ENCODE results near the gene DLG1. TPM values are rescaled to one million over a fixed set of nuclear protein-coding genes. Genes with fewer than 3 reads are reported as not detected.

The DLG1 gene
- total RNA-seq, 2 donors from 2014 or later, result 59.0 to 98.2 TPM

DNA sequence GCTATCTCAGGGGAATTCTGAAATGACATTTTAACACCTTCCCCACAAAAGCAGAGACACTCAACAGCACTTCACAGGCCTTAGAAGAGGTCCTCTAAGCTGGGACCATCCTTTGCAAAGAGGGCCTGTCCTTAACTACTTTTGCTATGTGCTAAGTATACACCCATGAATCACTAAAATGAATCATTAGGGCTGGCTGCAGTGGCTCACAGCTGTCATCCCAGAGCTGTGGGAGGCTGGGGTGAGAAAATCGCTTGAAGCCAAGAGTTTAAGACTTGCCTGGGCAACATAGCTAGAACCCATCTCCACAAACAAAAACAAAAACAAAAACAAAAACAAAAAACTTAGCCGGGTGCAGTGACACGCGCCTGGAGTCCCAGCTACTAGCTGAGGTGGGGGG lies 214.9 kb downstream of the DLG1 start:
- Histone ChIP-seq H3K27me3 (replicated peaks; ENCODE audit: insufficient read depth) (no peaks in the 10 kb centered on the region), H3K27ac (no peak overlapping the region), H3K9me3 (no peaks in the 10 kb centered on the region), H3K4me1 (replicated peaks) (no peaks in the 10 kb centered on the region), H3K4me3 (no peak overlapping the region), H3K36me3 (no peaks in the 10 kb centered on the region)
- TF ChIP-seq POLR2AphosphoS5 (IDR thresholded peaks at IDR 0.05) (no peak), POLR2A (IDR thresholded peaks at IDR 0.05) (no peak)
- TF ChIP-seq, protein P1, sequence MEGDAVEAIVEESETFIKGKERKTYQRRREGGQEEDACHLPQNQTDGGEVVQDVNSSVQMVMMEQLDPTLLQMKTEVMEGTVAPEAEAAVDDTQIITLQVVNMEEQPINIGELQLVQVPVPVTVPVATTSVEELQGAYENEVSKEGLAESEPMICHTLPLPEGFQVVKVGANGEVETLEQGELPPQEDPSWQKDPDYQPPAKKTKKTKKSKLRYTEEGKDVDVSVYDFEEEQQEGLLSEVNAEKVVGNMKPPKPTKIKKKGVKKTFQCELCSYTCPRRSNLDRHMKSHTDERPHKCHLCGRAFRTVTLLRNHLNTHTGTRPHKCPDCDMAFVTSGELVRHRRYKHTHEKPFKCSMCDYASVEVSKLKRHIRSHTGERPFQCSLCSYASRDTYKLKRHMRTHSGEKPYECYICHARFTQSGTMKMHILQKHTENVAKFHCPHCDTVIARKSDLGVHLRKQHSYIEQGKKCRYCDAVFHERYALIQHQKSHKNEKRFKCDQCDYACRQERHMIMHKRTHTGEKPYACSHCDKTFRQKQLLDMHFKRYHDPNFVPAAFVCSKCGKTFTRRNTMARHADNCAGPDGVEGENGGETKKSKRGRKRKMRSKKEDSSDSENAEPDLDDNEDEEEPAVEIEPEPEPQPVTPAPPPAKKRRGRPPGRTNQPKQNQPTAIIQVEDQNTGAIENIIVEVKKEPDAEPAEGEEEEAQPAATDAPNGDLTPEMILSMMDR (IDR thresholded peaks at IDR 0.05), result no peak
- intact Hi-C loops (cut with DNase I), result no loop called here
- WGBS, result 91% methylated on average over 4 of the region's 4 CpGs
- no peak for DNase-seq (ENCODE audit: low spot score)

DNA sequence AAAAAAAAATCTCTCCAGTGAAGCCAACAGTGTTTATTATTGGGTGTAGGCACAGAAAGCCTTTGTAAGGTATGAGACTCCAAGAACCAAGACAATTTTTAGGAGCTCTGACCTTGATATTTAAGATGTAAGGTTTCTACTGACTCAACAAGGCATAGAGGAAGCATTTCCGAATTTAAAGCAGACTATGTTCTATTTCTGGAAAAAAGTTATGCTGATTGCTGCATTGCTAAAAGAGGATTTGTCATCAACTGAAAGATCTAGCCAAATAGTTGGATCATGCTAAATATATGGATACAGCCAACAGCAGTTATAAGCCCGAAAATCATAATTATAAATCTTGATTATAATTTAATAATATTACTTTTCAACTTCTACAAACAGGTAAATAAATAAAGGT lies 215.5 kb downstream of the DLG1 start:
- no peaks in the 10 kb centered on the region for H3K9me3 ChIP-seq
- 89% methylated on average over 2 of the region's 2 CpGs for WGBS
- H3K36me3 ChIP-seq, result no peaks in the 10 kb centered on the region
- no peak overlapping the region for H3K27ac ChIP-seq
- H3K4me1 ChIP-seq (replicated peaks), result no peaks in the 10 kb centered on the region
- H3K4me3 ChIP-seq, result no peak overlapping the region
- DNase-seq (ENCODE audit: low spot score), result no peak
- TF ChIP-seq, protein P1 (IDR thresholded peaks at IDR 0.05), result no peak
- no peak for TF ChIP-seq POLR2AphosphoS5 (IDR thresholded peaks at IDR 0.05)
- TF ChIP-seq POLR2A (IDR thresholded peaks at IDR 0.05), result no peak
- intact Hi-C loops (cut with DNase I), result no loop called here
- H3K27me3 ChIP-seq (replicated peaks; ENCODE audit: insufficient read depth), result no peaks in the 10 kb centered on the region

DNA sequence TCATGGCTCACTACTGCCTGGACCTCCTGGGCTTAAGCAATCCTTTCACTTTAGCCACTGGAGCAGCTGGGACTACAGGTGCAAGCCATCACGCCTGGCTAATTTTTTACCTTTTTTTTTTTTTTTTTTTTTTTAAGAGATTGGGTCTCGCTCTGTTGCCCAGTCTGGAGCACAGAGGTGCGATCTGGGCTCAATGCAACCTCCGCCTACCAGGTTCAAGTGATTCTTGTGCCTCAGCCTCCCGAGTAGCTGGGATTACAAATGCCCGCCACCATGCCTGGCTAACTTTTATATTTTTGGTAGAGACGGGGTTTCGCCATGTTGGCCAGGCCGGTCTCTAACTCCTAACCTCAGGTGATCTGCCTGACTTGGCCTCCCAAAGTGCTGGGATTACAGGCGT lies 218.1 kb downstream of the DLG1 start:
- Histone ChIP-seq H3K4me3 (no peak overlapping the region), H3K4me1 (replicated peaks) (no peaks in the 10 kb centered on the region), H3K27ac (no peak overlapping the region), H3K9me3 (no peaks in the 10 kb centered on the region), H3K27me3 (replicated peaks; ENCODE audit: insufficient read depth) (no peaks in the 10 kb centered on the region), H3K36me3 (no peaks in the 10 kb centered on the region)
- TF ChIP-seq, protein P1 (IDR thresholded peaks at IDR 0.05), result no peak
- TF ChIP-seq POLR2AphosphoS5 (IDR thresholded peaks at IDR 0.05), result no peak
- TF ChIP-seq POLR2A (IDR thresholded peaks at IDR 0.05), result no peak
- intact Hi-C loops (cut with DNase I), result no loop called here
- DNase-seq (ENCODE audit: low spot score), result no peak
- 98% methylated on average over 10 of the region's 10 CpGs for WGBS

DNA sequence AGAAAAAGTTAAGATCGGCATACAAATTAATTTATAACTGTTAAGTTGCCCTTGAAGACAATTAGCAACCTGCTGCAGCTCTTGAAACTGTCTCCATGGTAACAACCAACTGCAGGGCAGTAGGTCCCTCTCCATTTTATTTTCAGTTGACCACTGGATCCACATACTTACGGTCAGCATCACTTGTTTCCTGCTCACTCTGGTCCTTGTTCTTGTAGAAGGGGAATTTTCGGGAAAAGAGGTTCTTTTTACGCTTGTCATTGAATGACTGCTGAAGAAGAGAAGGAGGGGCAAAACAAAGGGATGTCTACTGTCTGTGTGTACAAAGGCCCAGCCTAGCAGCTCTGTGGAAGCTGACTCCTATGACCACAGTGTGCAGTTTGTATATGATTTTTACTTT lies 222.0 kb downstream of the DLG1 start:
- TF ChIP-seq POLR2AphosphoS5 (IDR thresholded peaks at IDR 0.05), result no peak
- TF ChIP-seq, protein P1 (IDR thresholded peaks at IDR 0.05), result no peak
- no peak for TF ChIP-seq POLR2A (IDR thresholded peaks at IDR 0.05)
- intact Hi-C loops (cut with DNase I), result no loop called here
- Histone ChIP-seq H3K27me3 (replicated peaks; ENCODE audit: insufficient read depth) (no peaks in the 10 kb centered on the region), H3K9me3 (no peaks in the 10 kb centered on the region), H3K36me3 (no peaks in the 10 kb centered on the region), H3K4me3 (no peak overlapping the region), H3K27ac (no peak overlapping the region), H3K4me1 (replicated peaks) (no peaks in the 10 kb centered on the region)
- WGBS, result 86% methylated on average over 4 of the region's 4 CpGs
- no peak for DNase-seq (ENCODE audit: low spot score)

DNA sequence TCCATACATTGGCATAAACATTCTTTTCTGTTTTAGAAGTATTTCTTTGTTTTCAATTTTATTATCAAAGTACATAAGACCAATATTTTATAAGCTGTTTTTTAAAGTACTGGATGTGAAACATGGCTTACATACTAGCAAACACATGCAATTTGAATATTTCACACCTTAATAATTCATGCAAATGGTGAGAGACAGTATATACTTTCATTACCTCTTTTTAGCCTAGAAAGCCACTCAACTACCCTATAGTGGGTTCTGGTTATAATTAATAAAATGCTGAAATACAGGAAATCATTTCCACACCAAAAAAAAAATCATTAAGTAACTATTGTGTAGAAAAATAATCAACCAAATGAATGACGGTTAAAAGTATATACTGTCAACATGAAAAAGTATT lies 230.3 kb downstream of the DLG1 start:
- Histone ChIP-seq H3K36me3 (no peaks in the 10 kb centered on the region), H3K4me1 (replicated peaks) (no peaks in the 10 kb centered on the region), H3K27me3 (replicated peaks; ENCODE audit: insufficient read depth) (no peaks in the 10 kb centered on the region), H3K9me3 (no peaks in the 10 kb centered on the region), H3K27ac (no peak overlapping the region), H3K4me3 (no peak overlapping the region)
- WGBS, result 92% methylated on average over 1 of the region's 1 CpG
- DNase-seq (ENCODE audit: low spot score), result no peak
- TF ChIP-seq POLR2A (IDR thresholded peaks at IDR 0.05) (no peak), POLR2AphosphoS5 (IDR thresholded peaks at IDR 0.05) (no peak)
- TF ChIP-seq, protein P1 (IDR thresholded peaks at IDR 0.05), result no peak
- intact Hi-C loops (cut with DNase I), result no loop called here
